NCI-H748 (cell line): ENCODE measurements around the gene RPA1.
A peak's percentile ranks its signal among the peaks of the same experiment; 100 is the strongest.
"Not testable (repeated sequence)": the region's sequence is repeated elsewhere in the genome, so short reads cannot be mapped to it uniquely, and the experiment has no call there.

Experiments
- DNase-seq: peaks from one replicate; lab custom pipeline; 2025; ENCODE audit not compliant: unreplicated experiment; lab: John Stamatoyannopoulos, UW

The RPA1 gene

GRCh38 chr17:1829592-1830257 is at the start of gene RPA1, which contains the start of gene SMYD4:
Gene RPA1, plus strand, starts transcription at chr17:1830005. Its CDS starts 89 bp downstream, at chr17:1830094.
Gene SMYD4, minus strand, starts transcription at chr17:1829902. Its CDS starts 1,908 bp downstream, at chr17:1827994.
- DNase-seq: peak; percentile 93

- no peak for DNase-seq
Observed at GRCh38 chr17:1782171-1782567, 47.6 kb upstream of the RPA1 start.

DNA sequence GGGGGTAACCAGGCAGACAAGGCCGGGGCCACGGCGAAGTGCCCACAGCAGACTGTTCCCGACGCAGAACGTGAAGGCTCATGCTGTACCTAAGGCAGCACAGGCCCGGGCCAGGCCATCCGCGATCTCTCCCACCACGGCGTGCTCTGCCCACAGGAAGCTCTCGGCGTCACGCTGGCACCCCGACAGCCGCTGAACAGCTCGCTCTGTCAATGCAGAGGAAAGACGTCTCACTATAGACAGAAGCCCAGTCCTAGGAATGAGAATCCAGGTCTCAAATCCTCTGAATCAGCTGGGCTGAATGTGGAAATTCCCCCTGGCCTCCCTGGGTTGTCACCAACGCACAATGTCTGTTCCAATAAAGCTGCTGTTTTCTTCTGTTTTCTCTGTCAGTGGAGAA is 46.5 kb upstream of the RPA1 start:
- no peak for DNase-seq

DNA sequence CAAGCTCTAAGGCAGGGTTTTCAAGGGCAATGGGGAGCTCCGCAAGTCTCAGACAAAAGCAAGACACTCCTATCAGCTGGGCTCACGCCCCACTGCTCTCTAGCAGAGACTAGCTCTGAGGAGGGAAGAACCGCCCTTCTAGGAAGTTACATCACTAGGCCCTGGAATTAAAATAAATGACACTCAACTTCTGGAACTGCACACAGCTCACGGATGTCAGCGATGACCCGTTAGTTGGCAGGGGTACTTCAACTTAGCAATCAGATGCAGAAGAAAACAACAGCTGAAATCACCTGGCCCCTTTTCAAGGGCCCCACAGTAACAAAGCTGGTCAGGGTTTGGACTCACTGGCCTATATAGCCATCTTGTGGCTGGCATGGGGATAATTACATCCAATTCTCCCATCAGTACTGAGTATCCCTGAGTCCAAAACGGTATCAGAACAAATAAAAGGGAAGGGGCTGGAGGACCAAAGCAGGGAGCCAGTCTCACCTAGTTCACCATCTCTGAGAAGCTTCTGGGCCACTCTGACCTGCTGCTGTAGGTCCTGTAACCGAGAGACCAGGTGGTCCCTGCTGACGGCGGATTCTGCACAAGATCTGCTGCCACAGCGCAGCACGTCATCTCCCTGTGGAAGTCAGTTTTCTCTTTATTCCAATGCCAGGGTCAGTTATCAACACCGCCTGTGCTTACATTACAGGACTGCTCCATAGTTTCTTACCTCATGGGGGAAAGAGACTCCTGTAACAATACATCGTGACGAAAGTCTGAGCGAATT is 45.8 kb upstream of the RPA1 start:
- DNase-seq: peak; percentile 36

DNA sequence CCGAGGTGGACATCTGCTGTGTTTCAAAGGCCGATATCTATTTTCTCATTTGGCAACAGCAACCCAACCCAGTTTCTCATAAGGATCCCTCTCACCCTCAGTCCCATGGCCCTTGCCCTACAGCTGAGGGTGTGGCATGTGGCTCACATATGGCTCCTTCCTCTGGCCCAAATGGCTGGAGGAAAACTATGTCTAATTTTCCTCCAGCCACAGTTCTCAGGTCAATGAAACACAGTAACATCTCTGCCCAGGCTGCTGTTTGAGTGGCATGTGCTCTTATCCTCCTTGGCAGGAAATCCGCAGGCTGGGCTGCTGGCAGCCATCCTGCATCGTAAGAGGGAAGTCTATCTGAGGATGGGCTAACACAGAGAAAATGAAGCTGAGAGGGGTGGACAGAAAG is 43.9 kb upstream of the RPA1 start:
- no peak for DNase-seq

DNA sequence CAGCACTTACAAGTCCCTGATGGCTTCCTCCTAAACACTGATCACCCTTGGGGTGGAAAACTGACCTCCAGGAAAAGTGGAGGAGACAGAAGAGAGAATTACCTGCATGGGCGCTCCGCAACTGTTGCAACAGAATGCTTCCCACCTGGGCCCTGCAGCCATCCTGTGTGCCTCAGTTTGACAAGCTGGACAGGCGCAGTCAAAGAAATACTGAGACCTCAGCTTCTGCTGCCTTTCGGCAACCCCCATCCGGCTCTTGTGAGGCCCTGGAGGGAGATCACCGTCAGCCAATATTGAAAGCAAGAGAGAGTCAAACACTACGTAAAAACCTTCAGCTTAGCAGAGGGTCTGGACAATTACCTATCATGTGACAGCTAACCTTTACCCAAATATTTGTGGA is 43.1 kb upstream of the RPA1 start:
- DNase-seq: no peak

GRCh38 chr17:1787301-1787902 is 42.4 kb upstream of the RPA1 start:
- DNase-seq: no peak

DNA sequence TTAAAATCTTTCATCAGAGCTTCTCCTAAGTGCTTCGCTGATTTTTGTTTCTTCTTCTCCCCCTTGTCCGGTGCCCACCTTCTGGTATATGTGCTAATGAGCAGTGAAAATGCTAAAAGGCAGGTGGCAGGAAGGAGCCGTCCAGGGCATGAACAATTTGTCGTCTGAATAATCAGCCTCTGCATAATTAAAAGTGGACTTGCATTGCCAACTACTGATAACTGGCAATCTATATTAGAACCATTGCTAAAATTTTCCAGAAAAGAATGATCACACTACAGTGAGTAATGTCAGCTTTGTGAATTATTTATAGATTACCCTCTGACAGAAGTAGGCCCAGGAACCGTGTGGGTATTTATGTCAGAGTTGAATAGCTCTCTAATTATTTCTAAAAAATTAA is 39.9 kb upstream of the RPA1 start:
- no peak for DNase-seq

DNA sequence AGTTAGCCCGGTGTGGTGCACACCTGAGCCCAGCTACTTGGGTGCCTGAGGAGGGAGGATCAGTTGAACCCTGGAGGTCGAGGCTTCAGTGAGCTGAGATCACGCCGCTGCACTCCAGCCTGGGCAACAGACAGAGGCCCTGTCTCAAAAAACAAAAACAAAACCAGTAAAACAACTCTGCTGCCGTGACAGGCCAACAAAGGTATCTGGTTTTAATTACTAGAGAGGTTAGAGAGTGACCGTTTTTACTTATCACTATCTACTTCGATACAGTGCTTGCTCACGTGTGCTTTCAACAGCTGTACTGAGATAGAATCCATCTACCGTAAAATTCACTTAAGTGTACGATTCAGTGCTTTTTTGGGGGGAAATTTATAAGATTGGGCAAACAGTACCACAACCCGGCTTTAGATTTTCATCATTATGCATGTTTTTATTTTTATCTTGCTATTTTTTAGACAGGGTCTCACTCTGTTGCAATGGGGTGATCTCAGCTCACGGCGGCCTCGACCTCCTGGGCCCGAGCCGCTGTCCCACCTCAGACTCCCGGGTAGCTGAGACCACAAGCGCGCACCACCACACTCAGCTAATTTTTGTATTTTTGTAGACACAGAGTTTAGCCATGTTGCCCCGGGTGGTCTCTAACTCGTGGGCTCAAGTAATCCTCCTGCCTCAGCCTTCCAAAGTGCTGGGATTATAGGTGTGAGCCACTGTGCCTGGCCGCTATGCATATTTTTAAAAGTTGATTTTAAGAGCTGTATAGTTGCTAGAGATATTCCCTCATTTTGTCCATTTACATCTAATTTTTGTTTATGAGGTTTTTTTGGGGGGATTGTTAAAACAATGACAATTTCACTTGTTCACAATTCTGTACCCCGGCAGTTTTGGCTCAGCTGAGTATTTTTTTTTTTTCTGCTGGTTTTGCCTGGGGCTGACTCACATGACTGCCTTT is 37.0 kb upstream of the RPA1 start:
- DNase-seq: no peak

DNA sequence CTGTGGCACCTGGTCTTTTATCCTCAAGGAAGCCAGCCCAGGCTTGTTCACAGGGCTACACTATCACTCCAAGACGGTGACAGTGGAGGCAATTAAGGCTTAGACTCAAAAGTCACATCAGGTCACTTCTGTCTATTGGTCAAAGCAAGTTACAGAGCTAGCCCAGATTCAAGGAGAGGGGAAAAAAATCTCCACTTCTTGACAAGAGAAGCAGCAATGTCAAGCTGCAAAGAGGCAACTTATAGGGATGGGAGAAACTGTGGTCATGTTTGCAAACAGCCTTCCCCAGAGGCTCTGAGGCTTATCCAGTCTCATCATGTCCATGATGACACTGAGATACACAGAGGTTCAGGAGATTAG is 36.4 kb upstream of the RPA1 start:
- DNase-seq: no peak

GRCh38 chr17:1796800-1797199 is 33.0 kb upstream of the RPA1 start:
- no peak for DNase-seq

DNA sequence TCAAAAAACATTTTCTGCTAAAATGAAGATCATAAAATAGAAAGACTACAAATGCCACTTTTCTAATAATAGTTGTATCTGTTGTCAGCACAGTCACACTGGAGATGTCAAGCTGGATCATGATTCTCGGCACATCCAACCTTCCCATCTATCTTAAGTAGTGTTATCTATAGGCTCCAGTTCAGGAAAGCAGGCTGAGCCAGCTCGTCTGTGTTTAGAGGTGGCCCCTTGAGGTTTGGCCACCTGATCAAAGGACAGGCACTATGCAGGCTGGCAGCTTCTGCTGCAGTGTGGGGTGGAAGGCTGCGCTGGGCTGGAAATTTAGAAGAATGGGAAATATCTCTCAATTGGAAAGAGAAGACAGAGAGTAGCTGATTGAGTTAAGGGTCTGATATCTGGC is 32.5 kb upstream of the RPA1 start:
- DNase-seq: no peak

- not testable (repeated sequence) for DNase-seq
Observed at GRCh38 chr17:1797846-1798245, 32.0 kb upstream of the RPA1 start.

GRCh38 chr17:1800240-1800639 is 29.6 kb upstream of the RPA1 start:
- DNase-seq: no peak

GRCh38 chr17:1800712-1801111 is 29.1 kb upstream of the RPA1 start:
- DNase-seq: no peak

GRCh38 chr17:1802429-1802828 is 27.4 kb upstream of the RPA1 start:
- no peak for DNase-seq

DNA sequence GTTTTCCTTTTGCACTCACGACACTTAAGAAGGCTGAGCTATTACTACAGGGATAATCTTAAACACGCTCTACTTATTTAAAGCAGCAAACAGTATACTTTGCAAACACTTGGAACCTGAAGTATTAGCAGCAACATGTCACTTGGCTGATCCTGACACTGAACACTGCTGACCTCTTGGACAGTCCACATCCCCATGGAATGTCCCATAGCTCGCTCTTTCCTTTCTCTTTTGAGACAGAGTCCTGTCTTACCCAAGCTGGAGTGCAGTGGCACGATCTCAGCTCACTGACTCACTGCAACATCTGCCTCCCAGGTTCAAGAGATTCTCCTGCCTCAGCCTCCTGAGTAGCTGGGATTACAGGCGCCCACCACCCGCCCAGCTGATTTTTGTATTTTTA is 26.5 kb upstream of the RPA1 start:
- no peak for DNase-seq

DNA sequence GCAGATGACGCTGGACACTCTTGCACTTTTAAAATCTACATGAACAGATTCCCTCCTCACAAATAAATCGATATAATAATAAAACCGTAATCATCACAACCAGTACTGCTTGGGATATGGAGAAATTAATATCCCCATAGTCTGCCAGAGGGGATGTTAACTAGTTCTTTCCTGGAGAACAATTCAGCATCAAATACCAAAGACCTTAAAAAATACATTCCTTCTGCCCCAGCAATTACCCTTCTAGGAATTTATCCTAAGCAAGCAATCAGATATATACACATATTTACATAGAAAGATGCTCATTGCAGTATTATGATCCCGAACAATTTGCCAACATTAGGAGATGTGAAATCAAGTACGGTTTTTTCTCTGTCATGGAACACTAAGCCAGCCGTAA is 21.9 kb upstream of the RPA1 start:
- DNase-seq: no peak

GRCh38 chr17:1808644-1809043 is 21.2 kb upstream of the RPA1 start:
- DNase-seq: no peak

DNA sequence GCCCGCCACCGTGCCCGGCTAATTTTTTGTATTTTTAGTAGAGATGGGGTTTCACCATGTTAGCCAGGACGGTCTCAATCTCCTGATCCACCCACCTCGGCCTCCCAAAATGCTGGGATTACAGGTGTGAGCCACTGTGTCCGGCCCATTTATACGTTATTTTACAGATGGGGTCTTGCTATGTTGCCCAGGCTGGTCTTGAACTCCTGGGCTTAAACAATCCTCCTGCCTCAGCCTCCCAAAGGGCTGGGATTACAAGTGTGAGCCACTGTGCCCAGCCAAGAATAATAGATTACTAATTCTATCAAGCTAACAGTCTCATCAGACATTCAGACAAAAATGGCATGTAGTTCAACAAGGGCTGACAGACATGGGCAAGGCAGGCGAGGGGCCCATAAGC is 20.0 kb upstream of the RPA1 start:
- DNase-seq: not testable (repeated sequence)

- no peak for DNase-seq
Observed at GRCh38 chr17:1810450-1811103, 19.2 kb upstream of the RPA1 start.
